Skeletal muscle satellite cell (primary cell): ENCODE measurements around the gene THRB.

Experiments used
- H3K27me3 ChIP-seq: 2 replicates; pipeline ENCODE4 v1.7.0; 2013; ENCODE audit warnings: low read length; ENCODE audit not compliant: control insufficient read depth, insufficient read depth
- H3K36me3 ChIP-seq: 2 replicates; pipeline ENCODE4 v1.7.0; 2013; ENCODE audit warnings: mild to moderate bottlenecking, control low read depth, low read length; ENCODE audit not compliant: insufficient read depth
- H3K4me1 ChIP-seq: 2 replicates; pipeline ENCODE4 v1.7.0; 2013; ENCODE audit warnings: low read length; ENCODE audit not compliant: control insufficient read depth, insufficient read depth
- H3K4me2 ChIP-seq: 2 replicates; pipeline ENCODE4 v1.7.0; 2013; ENCODE audit warnings: mild to moderate bottlenecking, low read length
- H3K4me3 ChIP-seq: 2 replicates; pipeline ENCODE4 v1.7.0; 2013; ENCODE audit warnings: low read length
- H3K9ac ChIP-seq: 2 replicates; pipeline ENCODE4 v1.7.0; 2013; ENCODE audit warnings: mild to moderate bottlenecking, low read depth, low read length, moderate library complexity
- H3K9me3 ChIP-seq: replicated peaks from 2 replicates; pipeline ENCODE4 v1.7.0; 2013; ENCODE audit warnings: mild to moderate bottlenecking, control low read depth, low read length

The THRB gene

GRCh38 chr3:24195504-24196230 lies 299.0 kb downstream of the THRB start:
- H3K4me3 ChIP-seq = no peak overlapping the region
- H3K9me3 ChIP-seq = no peaks in the 10 kb centered on the region
- H3K9ac ChIP-seq = no peak overlapping the region
- no peaks in the 10 kb centered on the region for H3K4me1 ChIP-seq
- no peak overlapping the region for H3K4me2 ChIP-seq
- H3K27me3 ChIP-seq = no peaks in the 10 kb centered on the region
- no peaks in the 10 kb centered on the region for H3K36me3 ChIP-seq

- Histone ChIP-seq H3K9me3 (no peaks in the 10 kb centered on the region), H3K9ac (no peak overlapping the region), H3K27me3 (no peaks in the 10 kb centered on the region), H3K4me1 (no peaks in the 10 kb centered on the region), H3K36me3 (no peaks in the 10 kb centered on the region), H3K4me2 (no peak overlapping the region), H3K4me3 (no peak overlapping the region)
Observed at GRCh38 chr3:24192469-24193056, 302.1 kb downstream of the THRB start.

- no peaks in the 10 kb centered on the region for H3K36me3 ChIP-seq
- H3K4me1 ChIP-seq = no peaks in the 10 kb centered on the region
- no peak overlapping the region for H3K4me3 ChIP-seq
- H3K4me2 ChIP-seq = no peak overlapping the region
- no peaks in the 10 kb centered on the region for H3K9me3 ChIP-seq
- no peak overlapping the region for H3K9ac ChIP-seq
- no peaks in the 10 kb centered on the region for H3K27me3 ChIP-seq
Observed at GRCh38 chr3:24191801-24192403, 302.7 kb downstream of the THRB start.

- Histone ChIP-seq H3K36me3 (no peaks in the 10 kb centered on the region), H3K9ac (no peak overlapping the region), H3K4me2 (no peak overlapping the region), H3K9me3 (no peaks in the 10 kb centered on the region), H3K4me3 (no peak overlapping the region), H3K27me3 (no peaks in the 10 kb centered on the region), H3K4me1 (peaks cover 3% of the 10 kb centered on the region)
Observed at GRCh38 chr3:24190256-24190655, 304.4 kb downstream of the THRB start.

GRCh38 chr3:24185738-24186384 lies 308.8 kb downstream of the THRB start:
- Histone ChIP-seq H3K36me3 (no peaks in the 10 kb centered on the region), H3K4me1 (peaks cover 3% of the 10 kb centered on the region), H3K27me3 (no peaks in the 10 kb centered on the region), H3K4me2 (no peak overlapping the region), H3K9me3 (no peaks in the 10 kb centered on the region), H3K9ac (peak overlapping the region; percentile 22), H3K4me3 (no peak overlapping the region)

- Histone ChIP-seq H3K4me1 (peaks cover 3% of the 10 kb centered on the region), H3K27me3 (no peaks in the 10 kb centered on the region), H3K4me3 (no peak overlapping the region), H3K9me3 (no peaks in the 10 kb centered on the region), H3K36me3 (no peaks in the 10 kb centered on the region), H3K4me2 (no peak overlapping the region), H3K9ac (no peak overlapping the region)
Observed at GRCh38 chr3:24184528-24185176, 310.0 kb downstream of the THRB start.

- Histone ChIP-seq H3K4me3 (no peak overlapping the region), H3K4me2 (no peak overlapping the region), H3K4me1 (peaks cover 3% of the 10 kb centered on the region), H3K9me3 (no peaks in the 10 kb centered on the region), H3K9ac (no peak overlapping the region), H3K27me3 (no peaks in the 10 kb centered on the region), H3K36me3 (no peaks in the 10 kb centered on the region)
Observed at GRCh38 chr3:24182756-24183155, 311.9 kb downstream of the THRB start.

GRCh38 chr3:24181256-24181655 lies 313.4 kb downstream of the THRB start:
- H3K9ac ChIP-seq = no peak overlapping the region
- H3K36me3 ChIP-seq = no peaks in the 10 kb centered on the region
- no peaks in the 10 kb centered on the region for H3K27me3 ChIP-seq
- peaks cover 3% of the 10 kb centered on the region for H3K4me1 ChIP-seq
- H3K4me2 ChIP-seq = no peak overlapping the region
- no peak overlapping the region for H3K4me3 ChIP-seq
- H3K9me3 ChIP-seq = no peaks in the 10 kb centered on the region

GRCh38 chr3:24180616-24181015 lies 314.0 kb downstream of the THRB start:
- no peak overlapping the region for H3K9ac ChIP-seq
- no peak overlapping the region for H3K4me2 ChIP-seq
- no peaks in the 10 kb centered on the region for H3K9me3 ChIP-seq
- no peak overlapping the region for H3K4me3 ChIP-seq
- H3K4me1 ChIP-seq = peaks cover under 1% of the 10 kb centered on the region
- no peaks in the 10 kb centered on the region for H3K27me3 ChIP-seq
- H3K36me3 ChIP-seq = no peaks in the 10 kb centered on the region

GRCh38 chr3:24177201-24177600 lies 317.4 kb downstream of the THRB start:
- Histone ChIP-seq H3K27me3 (no peaks in the 10 kb centered on the region), H3K4me2 (no peak overlapping the region), H3K9ac (no peak overlapping the region), H3K4me1 (no peaks in the 10 kb centered on the region), H3K4me3 (no peak overlapping the region), H3K36me3 (no peaks in the 10 kb centered on the region), H3K9me3 (no peaks in the 10 kb centered on the region)

- Histone ChIP-seq H3K9me3 (no peaks in the 10 kb centered on the region), H3K9ac (no peak overlapping the region), H3K4me2 (no peak overlapping the region)
Observed at GRCh38 chr3:24174614-24175013, 320.0 kb downstream of the THRB start.

More at GRCh38 chr3:24174614-24175013, 320.0 kb downstream of the THRB start:
- H3K4me3 ChIP-seq = no peak overlapping the region
- H3K4me1 ChIP-seq = no peaks in the 10 kb centered on the region
- H3K36me3 ChIP-seq = no peaks in the 10 kb centered on the region
- no peaks in the 10 kb centered on the region for H3K27me3 ChIP-seq
